Glutamatergic neuron (in vitro differentiated cells): ENCODE measurements around the gene DNM3. TPM values are rescaled to one million over a fixed set of nuclear protein-coding genes. Genes with fewer than 3 reads are reported as not detected.

Experiments used
- DNase-seq: peaks from one replicate; pipeline ENCODE4 v3.0.0; 2022
- H3K27ac Mint-ChIP-seq: one replicate; pipeline ENCODE4 v1.8.0; 2020; ENCODE audit warnings: mild to moderate bottlenecking, mixed read lengths, inconsistent platforms; ENCODE audit not compliant: unreplicated experiment
- H3K27me3 Mint-ChIP-seq: one replicate; pipeline ENCODE4 v1.8.0; 2020; ENCODE audit warnings: mild to moderate bottlenecking, moderate library complexity, mixed read lengths, inconsistent platforms; ENCODE audit not compliant: unreplicated experiment
- H3K36me3 Mint-ChIP-seq: one replicate; pipeline ENCODE4 v1.8.0; 2020; ENCODE audit warnings: mild to moderate bottlenecking, mixed read lengths, inconsistent platforms; ENCODE audit not compliant: unreplicated experiment
- H3K4me1 Mint-ChIP-seq: one replicate; pipeline ENCODE4 v1.8.0; 2020; ENCODE audit warnings: mild to moderate bottlenecking, low read depth, mixed read lengths, inconsistent platforms; ENCODE audit not compliant: unreplicated experiment
- H3K4me3 Mint-ChIP-seq: one replicate; pipeline ENCODE4 v1.8.0; 2020; ENCODE audit warnings: mild to moderate bottlenecking, mixed read lengths, inconsistent platforms; ENCODE audit not compliant: unreplicated experiment
- H3K9me3 Mint-ChIP-seq: one replicate; pipeline ENCODE4 v1.8.0; 2020; ENCODE audit warnings: mild to moderate bottlenecking, moderate library complexity, mixed read lengths, inconsistent platforms; ENCODE audit not compliant: unreplicated experiment
- total RNA-seq: library from RNA; stranded (reverse); fragmentation: NEBNext Ultra II Directional; extraction: Animal tissue kit (Norgen Biotek cat#: 25700); gene quantifications from one replicate; pipeline ENCODE4 v1.2.1, GENCODE V29; 2021; ENCODE audit not compliant: unreplicated experiment
- TF ChIP-seq, protein P1 (sequence below): fragments of 200-600 bp; sonication (generic); IDR thresholded peaks from one replicate; pipeline ENCODE4 v1.5.0; 2021; ENCODE audit not compliant: partially characterized antibody, unreplicated experiment

DNM3 gene
- total RNA-seq, 1 donor from 2014 or later: 11.4 TPM

DNA sequence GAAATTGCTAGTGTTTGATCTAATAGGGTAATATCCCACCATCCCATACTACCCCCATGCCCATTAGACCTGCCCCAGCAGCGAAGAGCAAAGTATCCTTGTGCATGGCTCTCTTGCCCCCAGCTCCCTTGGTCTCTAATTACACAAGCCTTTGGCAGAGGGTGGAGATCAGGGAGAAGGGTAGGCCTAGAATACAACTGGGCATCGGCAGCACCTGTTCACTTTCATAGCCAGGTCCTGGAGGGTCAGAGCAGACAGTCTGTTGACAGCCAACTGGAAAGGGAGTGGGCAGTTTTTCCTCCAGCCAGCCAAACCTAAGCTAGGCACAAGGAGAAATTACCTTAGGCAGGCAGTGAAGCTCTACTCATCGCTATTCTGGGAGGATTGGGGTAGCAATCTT lies 605.2 kb downstream of the DNM3 start:
- no peak overlapping the region for H3K27ac Mint-ChIP-seq
- peaks cover 1% of the 10 kb centered on the region for H3K27me3 Mint-ChIP-seq
- no peak overlapping the region for H3K4me3 Mint-ChIP-seq
- TF ChIP-seq, protein P1, sequence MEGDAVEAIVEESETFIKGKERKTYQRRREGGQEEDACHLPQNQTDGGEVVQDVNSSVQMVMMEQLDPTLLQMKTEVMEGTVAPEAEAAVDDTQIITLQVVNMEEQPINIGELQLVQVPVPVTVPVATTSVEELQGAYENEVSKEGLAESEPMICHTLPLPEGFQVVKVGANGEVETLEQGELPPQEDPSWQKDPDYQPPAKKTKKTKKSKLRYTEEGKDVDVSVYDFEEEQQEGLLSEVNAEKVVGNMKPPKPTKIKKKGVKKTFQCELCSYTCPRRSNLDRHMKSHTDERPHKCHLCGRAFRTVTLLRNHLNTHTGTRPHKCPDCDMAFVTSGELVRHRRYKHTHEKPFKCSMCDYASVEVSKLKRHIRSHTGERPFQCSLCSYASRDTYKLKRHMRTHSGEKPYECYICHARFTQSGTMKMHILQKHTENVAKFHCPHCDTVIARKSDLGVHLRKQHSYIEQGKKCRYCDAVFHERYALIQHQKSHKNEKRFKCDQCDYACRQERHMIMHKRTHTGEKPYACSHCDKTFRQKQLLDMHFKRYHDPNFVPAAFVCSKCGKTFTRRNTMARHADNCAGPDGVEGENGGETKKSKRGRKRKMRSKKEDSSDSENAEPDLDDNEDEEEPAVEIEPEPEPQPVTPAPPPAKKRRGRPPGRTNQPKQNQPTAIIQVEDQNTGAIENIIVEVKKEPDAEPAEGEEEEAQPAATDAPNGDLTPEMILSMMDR: no peak
- H3K9me3 Mint-ChIP-seq: no peaks in the 10 kb centered on the region
- no peaks in the 10 kb centered on the region for H3K4me1 Mint-ChIP-seq
- DNase-seq: no peak
- no peaks in the 10 kb centered on the region for H3K36me3 Mint-ChIP-seq

DNA sequence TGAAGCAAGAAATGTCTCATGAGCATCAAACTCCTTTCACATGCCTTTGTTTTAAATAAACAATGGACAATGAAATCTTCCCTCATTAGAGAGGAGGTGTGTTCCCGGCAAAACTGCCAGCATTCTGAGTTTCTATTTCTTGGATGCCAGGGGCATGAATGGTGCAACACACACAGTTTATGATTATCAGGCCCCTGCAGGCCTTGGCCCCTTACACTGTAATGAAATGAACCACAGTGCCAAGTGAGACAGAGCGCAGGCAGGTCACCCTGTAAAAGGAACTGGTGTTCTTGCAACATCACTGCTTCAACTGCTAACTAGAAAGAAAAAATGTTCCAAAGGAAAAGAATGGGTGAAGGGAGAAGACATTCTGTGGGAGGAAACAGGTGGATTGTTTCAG lies 606.3 kb downstream of the DNM3 start:
- peaks cover 2% of the 10 kb centered on the region for H3K4me1 Mint-ChIP-seq
- TF ChIP-seq, protein P1: no peak
- no peak overlapping the region for H3K4me3 Mint-ChIP-seq
- DNase-seq: no peak
- no peaks in the 10 kb centered on the region for H3K36me3 Mint-ChIP-seq
- no peaks in the 10 kb centered on the region for H3K9me3 Mint-ChIP-seq
- H3K27me3 Mint-ChIP-seq: peaks cover 1% of the 10 kb centered on the region
- no peak overlapping the region for H3K27ac Mint-ChIP-seq

DNA sequence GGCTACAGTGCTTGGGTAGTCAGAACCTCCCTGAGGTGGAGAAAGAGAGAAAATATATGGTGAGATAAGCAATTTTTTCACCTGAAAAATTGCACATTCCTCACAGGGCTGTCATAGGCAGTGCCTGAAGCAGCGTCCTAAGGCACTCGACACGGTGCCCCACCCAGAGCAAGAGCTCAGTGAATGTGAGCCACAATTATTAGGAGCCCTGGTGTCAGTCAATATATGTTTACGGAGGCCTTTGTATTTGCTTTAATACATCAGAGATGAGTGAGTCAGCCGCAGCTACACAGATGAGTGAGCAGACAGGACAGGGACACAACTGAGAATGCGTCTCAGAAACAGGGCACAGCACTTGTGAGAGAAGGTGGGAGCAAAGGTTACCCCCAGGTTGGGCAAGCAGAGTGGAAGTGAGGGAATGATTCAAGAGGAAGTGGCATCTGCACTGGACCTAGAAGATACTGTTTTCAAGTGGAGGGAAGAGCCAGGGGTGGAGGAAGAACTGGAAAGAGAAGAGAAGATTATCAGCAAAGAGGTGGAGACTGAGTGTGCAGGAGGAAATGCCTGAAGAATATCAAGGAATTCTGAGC lies 607.8 kb downstream of the DNM3 start:
- Mint-ChIP-seq H3K4me1 (peaks cover 4% of the 10 kb centered on the region), H3K4me3 (no peak overlapping the region), H3K36me3 (no peaks in the 10 kb centered on the region), H3K9me3 (no peaks in the 10 kb centered on the region), H3K27ac (no peak overlapping the region), H3K27me3 (peaks cover 1% of the 10 kb centered on the region)
- DNase-seq: no peak
- TF ChIP-seq, protein P1: no peak

DNA sequence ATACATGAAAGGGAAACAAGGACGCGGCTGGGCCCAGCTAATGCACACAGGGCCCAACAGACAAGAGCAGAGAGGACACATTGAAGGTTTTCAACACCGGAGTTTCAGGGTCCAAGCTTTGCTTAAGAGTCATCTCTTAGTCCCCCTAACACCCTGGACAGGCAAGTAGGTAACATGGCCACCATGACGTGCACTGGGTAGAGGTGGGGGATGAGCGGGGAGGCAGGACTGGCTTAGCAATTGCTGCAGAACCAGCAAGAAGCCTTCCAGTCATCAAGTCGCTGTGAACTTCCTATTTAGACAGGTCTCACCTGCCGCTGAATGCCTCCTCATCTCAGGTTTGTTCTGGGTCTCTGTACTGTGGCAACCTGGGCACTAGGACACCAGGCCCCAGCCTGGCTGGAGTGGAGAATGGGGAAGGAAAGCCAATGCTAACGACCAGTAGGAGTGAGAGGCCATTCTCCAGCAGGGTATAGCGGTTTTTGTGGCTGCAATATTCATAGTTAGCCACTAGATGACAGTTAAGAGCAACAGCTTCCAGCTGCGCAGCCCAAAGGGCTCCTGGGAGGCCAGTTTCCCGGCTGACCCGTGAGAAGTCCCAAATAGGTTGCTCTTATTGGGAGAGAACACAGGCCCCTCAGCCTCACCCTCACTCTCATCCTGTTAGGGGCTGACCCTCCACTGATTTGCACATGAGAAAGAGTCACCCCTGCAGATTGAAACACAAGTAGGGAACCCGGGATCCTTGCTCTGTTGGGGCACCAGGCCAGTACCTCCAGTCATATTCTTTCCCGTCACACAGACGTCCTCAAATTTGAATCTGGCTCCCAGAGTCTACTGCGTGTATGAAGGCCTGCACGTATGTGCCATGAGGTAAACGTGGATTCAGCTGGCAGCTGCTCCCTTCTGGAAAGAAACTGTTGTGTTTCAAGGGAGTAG lies 608.6 kb downstream of the DNM3 start:
- TF ChIP-seq, protein P1: peak; percentile 84
- peaks cover 1% of the 10 kb centered on the region for H3K27me3 Mint-ChIP-seq
- no peaks in the 10 kb centered on the region for H3K9me3 Mint-ChIP-seq
- H3K4me1 Mint-ChIP-seq: peaks cover 4% of the 10 kb centered on the region
- H3K27ac Mint-ChIP-seq: no peak overlapping the region
- H3K36me3 Mint-ChIP-seq: no peaks in the 10 kb centered on the region
- no peak overlapping the region for H3K4me3 Mint-ChIP-seq
- DNase-seq: peak; percentile 63

DNA sequence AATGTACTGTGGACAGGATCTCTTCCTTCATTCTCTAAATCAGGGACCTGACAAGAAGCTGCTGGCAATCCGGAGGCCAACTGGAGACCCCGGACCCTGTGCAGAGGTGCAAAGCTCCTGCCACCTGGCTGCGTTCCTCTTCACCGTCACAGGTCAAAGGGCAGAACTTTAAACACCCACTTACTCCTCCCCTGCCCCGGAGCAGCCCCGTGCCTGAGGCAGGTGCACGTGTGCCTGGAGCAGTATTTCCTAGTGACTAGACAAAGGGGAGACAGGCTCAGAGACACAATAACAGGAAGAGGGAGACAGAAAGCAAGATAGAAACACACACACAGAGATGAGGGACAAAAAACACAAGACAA lies 609.2 kb downstream of the DNM3 start:
- Mint-ChIP-seq H3K27me3 (peaks cover 1% of the 10 kb centered on the region), H3K4me1 (peaks cover 4% of the 10 kb centered on the region), H3K27ac (peak overlapping the region; percentile 68), H3K4me3 (no peak overlapping the region), H3K36me3 (no peaks in the 10 kb centered on the region), H3K9me3 (no peaks in the 10 kb centered on the region)
- DNase-seq: no peak
- TF ChIP-seq, protein P1: no peak
